Ascending aorta (tissue), 2 donors: ENCODE measurements around the gene SFMBT2. TPM values are rescaled to one million over a fixed set of nuclear protein-coding genes. Genes with fewer than 3 reads are reported as not detected.
"Not testable (repeated sequence)": the region's sequence is repeated elsewhere in the genome, so short reads cannot be mapped to it uniquely, and the experiment has no call there.

ENCODE experiments used
- DNase-seq, 2 donors: peaks; one replicate each; pipeline ENCODE4 v3.0.0-alpha.2; 2019; ENCODE audit warnings: low spot score in 2 of 2
- H3K27ac ChIP-seq, 2 donors: fragments of 200-600 bp; sonication (generic); one replicate each; pipeline ENCODE4 v1.5.1; 2016 to 2017; ENCODE audit warnings: mild to moderate bottlenecking in 1 of 2
- H3K27me3 ChIP-seq: fragments of 200-600 bp; sonication (generic); one replicate; pipeline ENCODE4 v1.5.1; 2017
- H3K36me3 ChIP-seq, 2 donors: fragments of 200-600 bp; sonication (generic); one replicate each; pipeline ENCODE4 v1.5.1; 2016
- H3K4me1 ChIP-seq, 2 donors: fragments of 200-600 bp; sonication (generic); one replicate each; pipeline ENCODE4 v1.5.1; 2016 to 2017; ENCODE audit warnings: mild to moderate bottlenecking in 1 of 2
- H3K4me3 ChIP-seq, 2 donors: fragments of 200-600 bp; sonication (generic); one replicate each; pipeline ENCODE4 v1.5.1; 2016 to 2017; ENCODE audit warnings: mild to moderate bottlenecking in 1 of 2
- H3K9me3 ChIP-seq, 2 donors: fragments of 200-600 bp; sonication (generic); one replicate each; pipeline ENCODE4 v1.5.1; 2016
- intact Hi-C: fragments of 100-400 bp; cut with DNase I; formaldehyde crosslinking; loops from one replicate; pipeline ENCODE4 v1.15.1; 2023
- total RNA-seq: library from RNA; depleted of rRNA; stranded (reverse); fragments of >200 nt; gene quantifications from one replicate; pipeline ENCODE4 v1.1.0, GENCODE V29; 2016
- TF ChIP-seq, protein P1 (sequence below), 3 experiments: fragments of 200-600 bp in 2 of 3; fragments of 450-650 bp in 1 of 3; sonication (generic) in 2 of 3; IDR thresholded peaks; one replicate each; pipeline ENCODE4 v1.5.1; 2016 to 2019; ENCODE audit warnings: antibody characterized with exemption in 3 of 3, mild to moderate bottlenecking in 1 of 3, moderate library complexity in 1 of 3

The SFMBT2 gene
- total RNA-seq, 1 donor from 2014 or later = 2.2 TPM

DNA sequence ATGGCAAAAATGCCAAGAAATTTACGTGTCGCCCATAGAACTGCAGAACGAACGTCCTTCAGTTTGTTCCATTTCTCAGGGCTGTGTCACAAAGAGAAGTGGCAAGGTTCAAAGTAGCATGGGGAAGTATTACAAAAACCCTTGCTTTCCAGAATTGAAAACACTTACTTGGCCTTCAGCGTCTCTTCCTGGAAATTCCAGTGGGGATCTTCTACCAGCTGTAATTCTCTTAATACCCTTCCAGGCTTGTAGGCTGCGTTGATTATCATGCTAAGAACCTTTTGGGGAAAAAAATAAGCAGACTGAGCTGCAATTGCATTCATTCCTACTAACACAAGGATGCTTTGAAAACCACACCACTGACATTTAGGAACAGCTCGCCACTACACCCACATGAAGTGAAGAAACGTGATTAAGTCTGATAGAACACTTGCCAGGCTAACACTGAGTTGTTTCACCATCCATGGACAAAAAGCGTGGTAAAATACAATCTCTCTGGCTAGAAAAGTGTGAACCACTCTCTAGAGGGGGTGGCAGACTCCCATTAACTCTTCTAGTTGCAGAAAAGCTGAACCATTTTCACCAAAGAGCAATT lies 222.3 kb downstream of the SFMBT2 start:
- H3K4me1 ChIP-seq = no peaks in the 10 kb centered on the region
- no peaks in the 10 kb centered on the region for H3K9me3 ChIP-seq
- no peak overlapping the region for H3K27ac ChIP-seq
- intact Hi-C loops = no loop called here
- H3K36me3 ChIP-seq = no peaks in the 10 kb centered on the region
- H3K27me3 ChIP-seq = no peaks in the 10 kb centered on the region
- DNase-seq = no peak
- no peak overlapping the region for H3K4me3 ChIP-seq
- TF ChIP-seq, protein P1, sequence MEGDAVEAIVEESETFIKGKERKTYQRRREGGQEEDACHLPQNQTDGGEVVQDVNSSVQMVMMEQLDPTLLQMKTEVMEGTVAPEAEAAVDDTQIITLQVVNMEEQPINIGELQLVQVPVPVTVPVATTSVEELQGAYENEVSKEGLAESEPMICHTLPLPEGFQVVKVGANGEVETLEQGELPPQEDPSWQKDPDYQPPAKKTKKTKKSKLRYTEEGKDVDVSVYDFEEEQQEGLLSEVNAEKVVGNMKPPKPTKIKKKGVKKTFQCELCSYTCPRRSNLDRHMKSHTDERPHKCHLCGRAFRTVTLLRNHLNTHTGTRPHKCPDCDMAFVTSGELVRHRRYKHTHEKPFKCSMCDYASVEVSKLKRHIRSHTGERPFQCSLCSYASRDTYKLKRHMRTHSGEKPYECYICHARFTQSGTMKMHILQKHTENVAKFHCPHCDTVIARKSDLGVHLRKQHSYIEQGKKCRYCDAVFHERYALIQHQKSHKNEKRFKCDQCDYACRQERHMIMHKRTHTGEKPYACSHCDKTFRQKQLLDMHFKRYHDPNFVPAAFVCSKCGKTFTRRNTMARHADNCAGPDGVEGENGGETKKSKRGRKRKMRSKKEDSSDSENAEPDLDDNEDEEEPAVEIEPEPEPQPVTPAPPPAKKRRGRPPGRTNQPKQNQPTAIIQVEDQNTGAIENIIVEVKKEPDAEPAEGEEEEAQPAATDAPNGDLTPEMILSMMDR (IDR thresholded peaks at IDR 0.05) = no peak

DNA sequence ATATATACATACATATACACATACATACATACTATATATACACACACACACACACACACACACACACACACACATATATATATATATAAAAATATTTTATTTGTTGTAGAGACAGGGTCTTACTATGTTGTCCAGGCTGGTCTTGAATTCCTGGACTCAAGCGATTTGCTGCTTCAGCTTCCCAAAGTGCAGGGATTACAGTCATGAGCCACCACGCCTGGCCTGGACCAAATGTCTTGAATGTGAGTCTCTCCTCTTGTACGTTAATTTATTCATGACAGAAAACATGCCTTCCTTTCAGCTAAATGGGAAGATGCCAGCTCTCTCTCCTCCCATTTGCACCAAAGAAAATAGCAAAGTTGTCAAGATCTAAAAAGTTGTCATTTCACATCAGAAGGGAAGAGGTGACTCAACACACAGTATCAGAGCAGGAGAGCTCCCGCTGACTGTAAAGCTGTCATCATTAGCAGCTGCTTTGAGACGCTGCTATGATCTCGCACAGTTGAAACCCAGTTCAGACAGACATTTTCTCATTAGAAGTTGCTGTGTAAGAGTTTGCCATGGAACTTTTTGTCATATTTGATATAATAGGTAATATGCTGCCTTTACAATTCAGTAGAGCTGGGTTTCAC lies 224.3 kb downstream of the SFMBT2 start:
- no peaks in the 10 kb centered on the region for H3K27me3 ChIP-seq
- no peaks in the 10 kb centered on the region for H3K9me3 ChIP-seq
- no peaks in the 10 kb centered on the region for H3K36me3 ChIP-seq
- H3K4me3 ChIP-seq = no peak overlapping the region
- TF ChIP-seq, protein P1 (IDR thresholded peaks at IDR 0.05) = no peak
- H3K27ac ChIP-seq = no peak overlapping the region
- no peaks in the 10 kb centered on the region for H3K4me1 ChIP-seq
- intact Hi-C loops = no loop called here
- no peak for DNase-seq

DNA sequence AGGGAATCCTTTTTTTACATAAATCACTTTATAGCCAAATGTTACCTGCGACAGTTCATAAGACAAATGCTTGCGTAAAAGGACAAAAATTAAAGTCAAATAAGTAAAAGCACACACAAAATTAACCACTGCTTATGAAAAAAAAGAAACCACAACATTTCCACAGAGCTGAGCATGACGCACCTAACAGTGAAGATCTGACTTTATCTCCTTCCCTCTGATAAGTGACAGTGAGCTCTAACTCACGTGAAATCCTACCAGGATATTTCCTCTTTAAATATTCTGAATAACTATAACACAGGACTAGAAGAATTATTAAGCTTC lies 225.5 kb downstream of the SFMBT2 start:
- H3K27ac ChIP-seq = no peak overlapping the region
- H3K4me1 ChIP-seq = no peaks in the 10 kb centered on the region
- H3K27me3 ChIP-seq = no peaks in the 10 kb centered on the region
- intact Hi-C loops = no loop called here
- H3K36me3 ChIP-seq = no peaks in the 10 kb centered on the region
- no peak overlapping the region for H3K4me3 ChIP-seq
- DNase-seq = no peak
- TF ChIP-seq, protein P1 (IDR thresholded peaks at IDR 0.05) = no peak
- H3K9me3 ChIP-seq = no peaks in the 10 kb centered on the region

DNA sequence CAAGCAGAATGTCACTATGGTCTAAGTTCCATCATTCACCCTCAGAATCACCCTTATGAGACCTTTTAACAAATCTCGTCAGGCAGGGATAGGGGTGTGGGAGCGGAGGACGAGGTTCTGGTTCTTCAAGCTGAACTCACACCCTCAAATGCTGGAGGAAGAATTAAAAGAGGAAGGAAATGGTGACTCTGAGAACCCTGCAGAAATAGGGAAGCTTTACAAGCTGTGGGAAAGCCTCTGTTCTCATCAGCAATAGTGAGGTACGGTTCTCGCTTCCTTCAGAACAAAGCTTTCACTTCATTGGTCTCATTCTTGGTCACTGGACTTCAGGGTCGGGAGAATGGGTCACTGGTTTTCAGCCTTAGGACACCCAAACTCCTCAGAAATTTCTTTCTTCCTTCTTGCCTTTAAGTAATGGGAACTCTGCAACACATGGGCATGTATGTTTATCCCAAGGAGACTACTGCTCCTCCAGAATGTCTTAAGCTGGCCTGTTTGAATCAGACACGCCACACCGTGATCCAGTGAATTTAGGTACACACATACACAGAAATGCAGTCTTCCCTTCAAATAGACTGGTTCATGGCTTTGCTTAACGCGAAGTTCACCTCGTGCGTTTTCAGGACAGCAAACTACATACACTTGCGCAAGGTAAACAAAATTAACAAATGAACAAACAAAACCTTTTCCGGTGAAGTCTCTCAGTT lies 226.0 kb downstream of the SFMBT2 start:
- Histone ChIP-seq H3K27ac (no peak overlapping the region), H3K4me3 (no peak overlapping the region), H3K36me3 (no peaks in the 10 kb centered on the region), H3K4me1 (no peaks in the 10 kb centered on the region), H3K27me3 (no peaks in the 10 kb centered on the region), H3K9me3 (no peaks in the 10 kb centered on the region)
- no peak for DNase-seq
- intact Hi-C loops = no loop called here
- TF ChIP-seq, protein P1 (IDR thresholded peaks at IDR 0.05) = no peak

DNA sequence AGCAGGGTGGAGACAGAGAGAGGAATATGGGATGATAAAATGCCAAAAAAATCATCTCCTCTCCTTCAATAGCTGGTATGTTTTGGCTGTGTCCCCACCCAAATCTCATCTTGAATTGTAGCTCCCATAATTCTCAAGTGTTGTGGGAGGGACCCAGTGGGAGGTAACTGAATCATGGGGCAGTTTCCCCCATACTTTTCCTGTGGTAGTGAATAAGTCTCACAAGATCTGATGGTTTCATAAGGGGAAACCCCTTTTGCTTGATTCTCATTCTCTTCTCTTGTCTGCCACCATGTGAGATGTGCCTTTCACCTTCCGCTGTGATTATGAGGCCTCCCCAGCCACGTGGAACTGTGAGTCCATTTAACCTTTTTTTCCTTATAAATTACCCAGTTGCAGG lies 226.7 kb downstream of the SFMBT2 start:
- H3K4me1 ChIP-seq, H3K27ac ChIP-seq, DNase-seq, H3K36me3 ChIP-seq, H3K27me3 ChIP-seq, intact Hi-C loops, H3K9me3 ChIP-seq, H3K4me3 ChIP-seq: not testable (repeated sequence)

DNA sequence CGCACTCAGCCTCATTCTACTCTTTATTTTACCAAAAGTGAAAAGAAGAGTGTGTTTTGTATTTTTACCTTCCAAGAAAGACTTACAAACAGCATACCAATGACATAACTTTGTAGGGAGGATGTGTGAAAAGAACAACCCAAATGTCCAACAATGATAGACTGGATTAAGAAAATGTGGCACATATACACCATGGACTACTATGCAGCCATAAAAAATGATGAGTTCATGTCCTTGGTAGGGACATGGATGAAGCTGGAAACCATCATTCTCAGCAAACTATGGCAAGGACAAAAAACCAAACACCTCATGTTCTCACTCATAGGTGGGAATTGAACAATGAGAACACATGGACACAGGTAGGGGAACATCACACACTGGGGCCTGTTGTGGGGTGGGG lies 228.5 kb downstream of the SFMBT2 start:
- intact Hi-C loops, H3K9me3 ChIP-seq, DNase-seq, H3K27ac ChIP-seq, H3K4me3 ChIP-seq, H3K4me1 ChIP-seq, H3K36me3 ChIP-seq, H3K27me3 ChIP-seq: not testable (repeated sequence)
